ENCODE results near the gene LRIT3.
"Not testable (repeated sequence)": the region's sequence is repeated elsewhere in the genome, so short reads cannot be mapped to it uniquely, and the experiment has no call there.

The LRIT3 gene

GRCh38 chr4:109850601-109851000 is 2.7 kb downstream of the LRIT3 start:
- no peak for DNase-seq

GRCh38 chr4:109859426-109860300 is 11.8 kb downstream of the LRIT3 start:
- not testable (repeated sequence) for DNase-seq

GRCh38 chr4:109861271-109861670 is 13.4 kb downstream of the LRIT3 start:
- no peak for DNase-seq

- no peak for DNase-seq
Observed at GRCh38 chr4:109861916-109862511, 14.1 kb downstream of the LRIT3 start.

GRCh38 chr4:109864134-109864533 is 16.2 kb downstream of the LRIT3 start:
- no peak for DNase-seq

GRCh38 chr4:109870061-109870460 is 22.2 kb downstream of the LRIT3 start:
- DNase-seq: no peak

GRCh38 chr4:109872065-109872464 is 24.2 kb downstream of the LRIT3 start:
- no peak for DNase-seq

- no peak for DNase-seq
Observed at GRCh38 chr4:109872950-109873656, 25.2 kb downstream of the LRIT3 start.

- no peak for DNase-seq
Observed at GRCh38 chr4:109873791-109874514, 26.0 kb downstream of the LRIT3 start.

GRCh38 chr4:109875106-109875505 is 27.2 kb downstream of the LRIT3 start:
- DNase-seq: no peak

- not testable (repeated sequence) for DNase-seq
Observed at GRCh38 chr4:109875553-109875952, 27.6 kb downstream of the LRIT3 start.

- no peak for DNase-seq
Observed at GRCh38 chr4:109876634-109877265, 28.8 kb downstream of the LRIT3 start.

- DNase-seq: no peak
Observed at GRCh38 chr4:109877400-109877799, 29.5 kb downstream of the LRIT3 start.

- no peak for DNase-seq
Observed at GRCh38 chr4:109878355-109878754, 30.4 kb downstream of the LRIT3 start.

GRCh38 chr4:109879081-109879480 is 31.2 kb downstream of the LRIT3 start:
- no peak for DNase-seq

- DNase-seq: no peak
Observed at GRCh38 chr4:109879636-109880314, 31.9 kb downstream of the LRIT3 start.

GRCh38 chr4:109886303-109886702 is 38.4 kb downstream of the LRIT3 start:
- no peak for DNase-seq

GRCh38 chr4:109887071-109887470 is 39.2 kb downstream of the LRIT3 start:
- no peak for DNase-seq

GRCh38 chr4:109890076-109890475 is 42.2 kb downstream of the LRIT3 start:
- DNase-seq: no peak

GRCh38 chr4:109902559-109903251 is 54.8 kb downstream of the LRIT3 start:
- DNase-seq: no peak

GRCh38 chr4:109908731-109909130 is 60.8 kb downstream of the LRIT3 start:
- no peak for DNase-seq

All from NCI-H2227 treated with DMSO at 0.1 percent for 48 hours (cell line).